IPS-NIHi7 (cell line): ENCODE data around the gene WNT4.
A peak's percentile ranks its signal among the peaks of the same experiment; 100 is the strongest.
"Not testable (repeated sequence)": the region's sequence is repeated elsewhere in the genome, so short reads cannot be mapped to it uniquely, and the experiment has no call there.

Experiments
- DNase-seq: peaks from one replicate; pipeline ENCODE4 v3.0.0; 2012; ENCODE audit warnings: mixed read lengths; ENCODE audit errors: extremely low spot score

Gene WNT4

GRCh38 chr1:22108339-22109105 is 34.4 kb downstream of the WNT4 start:
- no peak for DNase-seq

- DNase-seq, result no peak
Observed at GRCh38 chr1:22107126-22107525, 35.8 kb downstream of the WNT4 start.

GRCh38 chr1:22105611-22106207 is 37.2 kb downstream of the WNT4 start:
- peak; percentile 68 for DNase-seq

- DNase-seq, result no peak
Observed at GRCh38 chr1:22104865-22105437, 37.9 kb downstream of the WNT4 start.

GRCh38 chr1:22104094-22104493 is 38.8 kb downstream of the WNT4 start:
- no peak for DNase-seq

GRCh38 chr1:22102746-22103145 is 40.2 kb downstream of the WNT4 start:
- no peak for DNase-seq

- DNase-seq, result no peak
Observed at GRCh38 chr1:22101995-22102394, 40.9 kb downstream of the WNT4 start.

GRCh38 chr1:22101199-22101598 is 41.7 kb downstream of the WNT4 start:
- no peak for DNase-seq

GRCh38 chr1:22100168-22100567 is 42.7 kb downstream of the WNT4 start:
- DNase-seq, result no peak

- DNase-seq, result no peak
Observed at GRCh38 chr1:22098752-22099151, 44.1 kb downstream of the WNT4 start.

GRCh38 chr1:22096463-22096862 is 46.4 kb downstream of the WNT4 start:
- no peak for DNase-seq

GRCh38 chr1:22096036-22096435 is 46.9 kb downstream of the WNT4 start:
- no peak for DNase-seq

- no peak for DNase-seq
Observed at GRCh38 chr1:22093513-22093912, 49.4 kb downstream of the WNT4 start.

- DNase-seq, result not testable (repeated sequence)
Observed at GRCh38 chr1:22092026-22092768, 50.7 kb downstream of the WNT4 start.

- DNase-seq, result no peak
Observed at GRCh38 chr1:22090867-22091266, 52.0 kb downstream of the WNT4 start.

GRCh38 chr1:22089787-22090186 is 53.1 kb downstream of the WNT4 start:
- peak; percentile 46 for DNase-seq

- no peak for DNase-seq
Observed at GRCh38 chr1:22089134-22089571, 53.7 kb downstream of the WNT4 start.

- no peak for DNase-seq
Observed at GRCh38 chr1:22088331-22088730, 54.6 kb downstream of the WNT4 start.

GRCh38 chr1:22080191-22080590 is 62.7 kb downstream of the WNT4 start:
- no peak for DNase-seq

GRCh38 chr1:22078133-22078532 is 64.8 kb downstream of the WNT4 start:
- DNase-seq, result no peak

- no peak for DNase-seq
Observed at GRCh38 chr1:22077728-22078127, 65.2 kb downstream of the WNT4 start.

GRCh38 chr1:22076346-22076745 is 66.6 kb downstream of the WNT4 start:
- no peak for DNase-seq
